Measurements from ENCODE around the gene GLI3.
A peak's percentile ranks its signal among the peaks of the same experiment; 100 is the strongest.

GLI3 gene

DNA sequence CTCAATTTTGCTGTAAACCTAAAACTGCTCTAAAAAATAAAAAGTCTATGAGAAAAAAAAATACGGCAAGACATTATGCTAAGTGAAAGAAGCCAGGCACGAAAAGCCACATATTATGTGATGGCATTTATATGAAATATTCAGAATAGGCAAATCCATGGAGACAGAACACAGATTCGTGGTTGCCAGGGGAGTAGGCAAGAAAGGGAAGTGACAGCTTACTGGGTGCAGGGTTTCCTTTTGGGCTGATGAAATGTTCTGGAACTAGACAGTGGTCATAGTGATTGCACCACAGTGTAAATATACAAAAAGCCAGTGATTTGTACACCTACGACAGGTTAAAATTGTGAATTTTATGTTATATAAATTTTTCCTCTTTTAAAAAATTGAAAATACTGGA is 41.3 kb upstream of the GLI3 start:
- H3K27me3 ChIP-seq (replicated peaks; ENCODE audit: insufficient read depth, low read length) = no peaks in the 10 kb centered on the region
- no peak overlapping the region for H3K4me2 ChIP-seq (ENCODE audit: low read depth, low read length)
- H3K9ac ChIP-seq (ENCODE audit: low read length) = no peak overlapping the region
- H3K36me3 ChIP-seq (replicated peaks; ENCODE audit: insufficient read depth, low read length) = no peaks in the 10 kb centered on the region
- H3K9me2 ChIP-seq (replicated peaks; ENCODE audit: insufficient read depth, low read length) = no peaks in the 10 kb centered on the region
- no peaks in the 10 kb centered on the region for H3K9me3 ChIP-seq (replicated peaks; ENCODE audit: insufficient read depth, low read length)
- no peaks in the 10 kb centered on the region for H3K4me1 ChIP-seq (ENCODE audit: low read length)
- no peaks in the 10 kb centered on the region for H3K79me2 ChIP-seq (ENCODE audit: low read length)
- no peak overlapping the region for H3K27ac ChIP-seq (ENCODE audit: low read length)
- no peaks in the 10 kb centered on the region for H3F3A ChIP-seq (ENCODE audit: insufficient read depth, low read length)
- H3K4me3 ChIP-seq (ENCODE audit: low read length) = no peak overlapping the region
- no peak overlapping the region for H2AFZ ChIP-seq (ENCODE audit: low read length)
- TF ChIP-seq, protein P1, sequence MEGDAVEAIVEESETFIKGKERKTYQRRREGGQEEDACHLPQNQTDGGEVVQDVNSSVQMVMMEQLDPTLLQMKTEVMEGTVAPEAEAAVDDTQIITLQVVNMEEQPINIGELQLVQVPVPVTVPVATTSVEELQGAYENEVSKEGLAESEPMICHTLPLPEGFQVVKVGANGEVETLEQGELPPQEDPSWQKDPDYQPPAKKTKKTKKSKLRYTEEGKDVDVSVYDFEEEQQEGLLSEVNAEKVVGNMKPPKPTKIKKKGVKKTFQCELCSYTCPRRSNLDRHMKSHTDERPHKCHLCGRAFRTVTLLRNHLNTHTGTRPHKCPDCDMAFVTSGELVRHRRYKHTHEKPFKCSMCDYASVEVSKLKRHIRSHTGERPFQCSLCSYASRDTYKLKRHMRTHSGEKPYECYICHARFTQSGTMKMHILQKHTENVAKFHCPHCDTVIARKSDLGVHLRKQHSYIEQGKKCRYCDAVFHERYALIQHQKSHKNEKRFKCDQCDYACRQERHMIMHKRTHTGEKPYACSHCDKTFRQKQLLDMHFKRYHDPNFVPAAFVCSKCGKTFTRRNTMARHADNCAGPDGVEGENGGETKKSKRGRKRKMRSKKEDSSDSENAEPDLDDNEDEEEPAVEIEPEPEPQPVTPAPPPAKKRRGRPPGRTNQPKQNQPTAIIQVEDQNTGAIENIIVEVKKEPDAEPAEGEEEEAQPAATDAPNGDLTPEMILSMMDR (IDR thresholded peaks at IDR 0.05; ENCODE audit: low read length) = no peak
- TF ChIP-seq EZH2phosphoT487 (IDR thresholded peaks at IDR 0.05; ENCODE audit: low read length) (no peak), EZH2 (optimal IDR thresholded peaks at IDR 0.05; ENCODE audit: low read depth, low read length) (no peak)
- no peak for DNase-seq
- H4K20me1 ChIP-seq (ENCODE audit: insufficient read depth, low read length) = no peaks in the 10 kb centered on the region

DNA sequence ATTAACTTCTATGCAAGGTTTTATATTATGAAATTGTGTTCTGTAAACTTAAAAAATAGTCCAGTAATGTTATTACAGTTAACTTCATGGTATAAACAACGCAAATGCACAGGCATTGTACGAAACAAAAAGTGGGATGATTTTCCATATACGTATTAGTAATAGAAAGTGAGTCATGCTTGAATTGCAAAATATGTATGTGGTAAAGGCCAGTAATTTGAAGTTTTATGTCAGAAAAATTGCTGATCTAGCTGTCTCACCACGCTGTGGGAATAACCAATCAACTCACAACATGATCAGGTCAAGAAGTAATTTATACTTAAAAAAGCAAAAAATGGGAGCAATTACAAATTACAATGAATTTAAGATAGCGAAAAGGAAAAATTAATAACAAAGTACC is 37.0 kb upstream of the GLI3 start:
- Histone ChIP-seq H3K4me3 (ENCODE audit: low read length) (no peak overlapping the region), H4K20me1 (ENCODE audit: insufficient read depth, low read length) (no peaks in the 10 kb centered on the region), H3K27ac (ENCODE audit: low read length) (no peak overlapping the region), H3F3A (ENCODE audit: insufficient read depth, low read length) (no peaks in the 10 kb centered on the region), H3K9me3 (replicated peaks; ENCODE audit: insufficient read depth, low read length) (no peaks in the 10 kb centered on the region), H3K4me2 (ENCODE audit: low read depth, low read length) (no peak overlapping the region), H3K79me2 (ENCODE audit: low read length) (no peaks in the 10 kb centered on the region), H3K9me2 (replicated peaks; ENCODE audit: insufficient read depth, low read length) (no peaks in the 10 kb centered on the region), H3K4me1 (ENCODE audit: low read length) (peaks cover 2% of the 10 kb centered on the region; the same call in 1 of the 2 replicates), H3K9ac (ENCODE audit: low read length) (no peak overlapping the region), H2AFZ (ENCODE audit: low read length) (no peak overlapping the region), H3K27me3 (replicated peaks; ENCODE audit: insufficient read depth, low read length) (no peaks in the 10 kb centered on the region), H3K36me3 (replicated peaks; ENCODE audit: insufficient read depth, low read length) (no peaks in the 10 kb centered on the region)
- TF ChIP-seq EZH2 (optimal IDR thresholded peaks at IDR 0.05; ENCODE audit: low read depth, low read length) (no peak), EZH2phosphoT487 (IDR thresholded peaks at IDR 0.05; ENCODE audit: low read length) (no peak)
- TF ChIP-seq, protein P1 (IDR thresholded peaks at IDR 0.05; ENCODE audit: low read length) = no peak
- no peak for DNase-seq

DNA sequence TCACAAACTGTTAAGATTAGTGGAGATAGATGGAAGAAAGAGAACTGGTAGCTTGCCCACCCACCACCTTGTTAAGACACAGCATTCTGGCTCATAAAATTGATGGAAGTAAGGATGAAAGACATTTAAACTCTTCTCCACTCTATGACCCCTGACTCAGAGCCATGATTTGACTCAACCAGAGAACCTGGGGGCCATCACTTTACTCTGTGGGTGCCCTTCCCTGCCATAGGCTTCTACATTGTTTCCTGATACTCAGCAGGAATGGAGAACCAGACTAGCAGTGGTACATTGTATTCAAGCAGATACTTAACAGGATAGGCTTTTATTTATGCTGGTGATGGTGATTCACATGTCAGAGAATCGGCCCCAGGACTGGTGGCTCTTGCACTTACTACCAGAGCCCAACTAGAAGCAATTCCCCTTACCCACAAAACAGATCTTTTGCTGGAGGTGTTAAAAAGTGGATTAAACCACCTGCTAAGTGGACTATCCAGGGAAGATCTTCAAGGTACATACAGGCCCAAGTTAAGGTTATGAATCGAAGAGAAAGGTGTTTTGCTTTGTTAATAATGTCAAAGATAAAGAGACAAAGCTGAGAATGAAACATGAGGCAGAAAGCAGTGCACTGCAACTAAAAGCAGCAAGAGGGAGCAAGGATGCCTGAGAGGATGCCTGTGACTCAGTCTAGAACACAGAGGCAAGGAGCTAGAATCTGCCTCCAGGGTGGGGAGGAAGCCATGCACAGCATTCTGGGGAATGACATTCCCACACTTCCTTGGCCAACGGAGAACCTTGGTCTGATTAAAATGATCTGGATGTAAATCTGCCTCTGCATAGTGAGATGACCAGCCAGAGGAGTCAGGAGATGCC is 36.0 kb upstream of the GLI3 start:
- Histone ChIP-seq H3K9ac (ENCODE audit: low read length) (no peak overlapping the region), H3K4me2 (ENCODE audit: low read depth, low read length) (no peak overlapping the region), H3F3A (ENCODE audit: insufficient read depth, low read length) (no peaks in the 10 kb centered on the region), H3K4me3 (ENCODE audit: low read length) (no peak overlapping the region), H2AFZ (ENCODE audit: low read length) (no peak overlapping the region), H3K36me3 (replicated peaks; ENCODE audit: insufficient read depth, low read length) (no peaks in the 10 kb centered on the region), H3K9me2 (replicated peaks; ENCODE audit: insufficient read depth, low read length) (no peaks in the 10 kb centered on the region), H3K27ac (ENCODE audit: low read length) (no peak overlapping the region), H3K9me3 (replicated peaks; ENCODE audit: insufficient read depth, low read length) (no peaks in the 10 kb centered on the region), H3K27me3 (replicated peaks; ENCODE audit: insufficient read depth, low read length) (no peaks in the 10 kb centered on the region), H3K79me2 (ENCODE audit: low read length) (no peaks in the 10 kb centered on the region), H3K4me1 (ENCODE audit: low read length) (peaks cover 6% of the 10 kb centered on the region), H4K20me1 (ENCODE audit: insufficient read depth, low read length) (no peaks in the 10 kb centered on the region)
- TF ChIP-seq, protein P1 (IDR thresholded peaks at IDR 0.05; ENCODE audit: low read length) = peak; percentile 24
- TF ChIP-seq EZH2phosphoT487 (IDR thresholded peaks at IDR 0.05; ENCODE audit: low read length) = no peak
- no peak for DNase-seq
